DND-41 (cell line): Measurements from ENCODE around the gene NRXN3.

ENCODE experiments used
- EZH2 ChIP-seq: IDR thresholded peaks from 3 replicates; pipeline ENCODE4 v1.6.1; 2012; ENCODE audit warnings: borderline replicate concordance, low read depth, mild to moderate bottlenecking, moderate library complexity, low read length, inconsistent platforms; ENCODE audit not compliant: severe bottlenecking
- TF ChIP-seq, protein P1 (sequence below): IDR thresholded peaks from 2 replicates; pipeline ENCODE4 v1.5.1; 2012; ENCODE audit warnings: borderline replicate concordance, low read length, moderate library complexity, mild to moderate bottlenecking; ENCODE audit not compliant: poor library complexity, severe bottlenecking; ENCODE audit errors: extremely low read depth

- TF ChIP-seq, protein P1, sequence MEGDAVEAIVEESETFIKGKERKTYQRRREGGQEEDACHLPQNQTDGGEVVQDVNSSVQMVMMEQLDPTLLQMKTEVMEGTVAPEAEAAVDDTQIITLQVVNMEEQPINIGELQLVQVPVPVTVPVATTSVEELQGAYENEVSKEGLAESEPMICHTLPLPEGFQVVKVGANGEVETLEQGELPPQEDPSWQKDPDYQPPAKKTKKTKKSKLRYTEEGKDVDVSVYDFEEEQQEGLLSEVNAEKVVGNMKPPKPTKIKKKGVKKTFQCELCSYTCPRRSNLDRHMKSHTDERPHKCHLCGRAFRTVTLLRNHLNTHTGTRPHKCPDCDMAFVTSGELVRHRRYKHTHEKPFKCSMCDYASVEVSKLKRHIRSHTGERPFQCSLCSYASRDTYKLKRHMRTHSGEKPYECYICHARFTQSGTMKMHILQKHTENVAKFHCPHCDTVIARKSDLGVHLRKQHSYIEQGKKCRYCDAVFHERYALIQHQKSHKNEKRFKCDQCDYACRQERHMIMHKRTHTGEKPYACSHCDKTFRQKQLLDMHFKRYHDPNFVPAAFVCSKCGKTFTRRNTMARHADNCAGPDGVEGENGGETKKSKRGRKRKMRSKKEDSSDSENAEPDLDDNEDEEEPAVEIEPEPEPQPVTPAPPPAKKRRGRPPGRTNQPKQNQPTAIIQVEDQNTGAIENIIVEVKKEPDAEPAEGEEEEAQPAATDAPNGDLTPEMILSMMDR: no peak
- no peak for TF ChIP-seq EZH2
Measured at GRCh38 chr14:79534703-79535353, 1364.7 kb downstream of the NRXN3 start.
